BE2C (cell line): ENCODE results near the gene ARHGAP26.

Experiments
- DNase-seq: peaks from one replicate; pipeline ENCODE4 v3.0.0-alpha.2; 2020
- H3K27me3 ChIP-seq: fragments of 250-450 bp; sonication (Bioruptor Pico); 2 replicates; pipeline ENCODE4 v1.5.1; 2020; ENCODE audit warnings: mild to moderate bottlenecking
- H3K36me3 ChIP-seq: fragments of 250-450 bp; sonication (Bioruptor Pico); 2 replicates; pipeline ENCODE4 v1.5.1; 2020; ENCODE audit warnings: mild to moderate bottlenecking
- H3K4me1 ChIP-seq: fragments of 250-450 bp; sonication (Bioruptor Pico); 2 replicates; pipeline ENCODE4 v1.5.1; 2020
- H3K4me3 ChIP-seq: 2 replicates; pipeline ENCODE4 v1.5.1; 2011; ENCODE audit warnings: low read depth, low read length
- H3K9me3 ChIP-seq: fragments of 250-450 bp; sonication (Bioruptor Pico); 2 replicates; pipeline ENCODE4 v1.5.1; 2020
- CTCF ChIP-seq: IDR thresholded peaks from 2 replicates; pipeline ENCODE4 v1.5.1; 2012; ENCODE audit warnings: mild to moderate bottlenecking, low read depth, low read length

The ARHGAP26 gene

GRCh38 chr5:142816531-142817430, 46.6 kb downstream of the ARHGAP26 start:
- TF ChIP-seq CTCF: no peak
- Histone ChIP-seq H3K36me3 (no peaks in the 10 kb centered on the region), H3K4me3 (no peak overlapping the region), H3K9me3 (no peaks in the 10 kb centered on the region), H3K27me3 (no peaks in the 10 kb centered on the region), H3K4me1 (peaks cover 5% of the 10 kb centered on the region; the same call in 1 of the 2 replicates)
- DNase-seq: peak; percentile 40

- Histone ChIP-seq H3K27me3 (no peaks in the 10 kb centered on the region), H3K4me3 (no peak overlapping the region), H3K4me1 (peaks cover 14% of the 10 kb centered on the region), H3K36me3 (no peaks in the 10 kb centered on the region), H3K9me3 (no peaks in the 10 kb centered on the region)
- no peak for TF ChIP-seq CTCF
- no peak for DNase-seq
Observed at GRCh38 chr5:142817949-142818431, 47.8 kb downstream of the ARHGAP26 start.

- no peak for DNase-seq
- Histone ChIP-seq H3K4me3 (no peak overlapping the region), H3K4me1 (peaks cover 23% of the 10 kb centered on the region), H3K9me3 (no peaks in the 10 kb centered on the region), H3K36me3 (no peaks in the 10 kb centered on the region), H3K27me3 (no peaks in the 10 kb centered on the region)
- TF ChIP-seq CTCF: no peak
Observed at GRCh38 chr5:142819292-142819691, 49.1 kb downstream of the ARHGAP26 start.

- DNase-seq: no peak
- H3K36me3 ChIP-seq: no peaks in the 10 kb centered on the region
- no peaks in the 10 kb centered on the region for H3K27me3 ChIP-seq
- TF ChIP-seq CTCF: no peak
- H3K9me3 ChIP-seq: no peaks in the 10 kb centered on the region
- peaks cover 23% of the 10 kb centered on the region for H3K4me1 ChIP-seq
- H3K4me3 ChIP-seq: no peak overlapping the region
Observed at GRCh38 chr5:142819825-142820224, 49.6 kb downstream of the ARHGAP26 start.

GRCh38 chr5:142820447-142820846, 50.3 kb downstream of the ARHGAP26 start:
- DNase-seq: no peak
- Histone ChIP-seq H3K9me3 (no peaks in the 10 kb centered on the region), H3K4me1 (peaks cover 27% of the 10 kb centered on the region), H3K36me3 (no peaks in the 10 kb centered on the region), H3K27me3 (no peaks in the 10 kb centered on the region), H3K4me3 (no peak overlapping the region)
- no peak for TF ChIP-seq CTCF
